Neural cell (in vitro differentiated cells): Measurements from ENCODE around the gene MAML2.

Experiments used
- CTCF ChIP-seq: fragments of 450-650 bp; IDR thresholded peaks from 2 replicates; pipeline ENCODE4 v1.5.1; 2014; ENCODE audit warnings: antibody characterized with exemption, mild to moderate bottlenecking, moderate library complexity; ENCODE audit not compliant: poor library complexity, severe bottlenecking
- EP300 ChIP-seq: fragments of 450-650 bp; conservative IDR thresholded peaks from 2 replicates; pipeline ENCODE4 v1.6.1; 2014; ENCODE audit warnings: antibody characterized with exemption, mild to moderate bottlenecking, moderate library complexity; ENCODE audit not compliant: poor library complexity, severe bottlenecking
- EZH2 ChIP-seq: fragments of 200-600, 300-800 bp; shearing (Covaris generic), sonication (generic); IDR thresholded peaks from 2 replicates; pipeline ENCODE4 v1.6.1; 2014; ENCODE audit warnings: antibody characterized with exemption, low read length, borderline replicate concordance, mild to moderate bottlenecking; ENCODE audit not compliant: insufficient read depth, poor library complexity, severe bottlenecking
- MXI1 ChIP-seq: fragments of 450-650 bp; conservative IDR thresholded peaks from 2 replicates; pipeline ENCODE4 v1.6.1; 2014; ENCODE audit warnings: antibody characterized with exemption, mild to moderate bottlenecking; ENCODE audit not compliant: poor library complexity, severe bottlenecking
- REST ChIP-seq: IDR thresholded peaks from 2 replicates; pipeline ENCODE4 v1.6.1; 2012; ENCODE audit warnings: borderline replicate concordance
- SMC3 ChIP-seq: fragments of 450-650 bp; conservative IDR thresholded peaks from 2 replicates; pipeline ENCODE4 v1.6.1; 2014; ENCODE audit warnings: antibody characterized with exemption, mild to moderate bottlenecking, moderate library complexity; ENCODE audit not compliant: poor library complexity
- TAF1 ChIP-seq: IDR thresholded peaks from 2 replicates; pipeline ENCODE4 v1.6.1; 2012; ENCODE audit warnings: low read depth

DNA sequence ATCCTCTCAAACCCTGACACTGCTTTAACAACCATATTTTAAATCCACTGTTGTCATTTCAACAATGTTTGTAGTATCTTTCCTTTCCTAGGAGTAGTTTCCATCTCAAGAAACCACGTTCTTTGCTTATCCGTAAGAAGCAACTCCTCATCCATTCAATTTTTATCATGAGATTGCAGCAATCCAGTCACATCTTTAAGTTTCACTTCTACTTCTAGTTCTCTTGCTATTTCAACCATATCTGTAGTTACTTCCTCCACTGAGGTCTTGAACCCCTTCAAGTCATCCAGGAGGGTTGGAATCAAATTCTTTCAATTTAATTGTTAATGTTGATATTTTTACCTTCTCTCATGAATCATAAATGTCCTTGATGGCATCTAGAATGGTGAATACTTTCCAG is 24.3 kb upstream of the MAML2 start:
- no peak for TF ChIP-seq CTCF
- no peak for TF ChIP-seq TAF1
- TF ChIP-seq REST: no peak
- TF ChIP-seq SMC3: no peak
- no peak for TF ChIP-seq MXI1
- no peak for TF ChIP-seq EZH2
- TF ChIP-seq EP300: no peak
